Gastroesophageal sphincter (tissue), 4 donors: ENCODE data around the gene ATP6V0A1. TPM values are rescaled to one million over a fixed set of nuclear protein-coding genes. Genes with fewer than 3 reads are reported as not detected.
A peak's percentile ranks its signal among the peaks of the same experiment; 100 is the strongest.

ENCODE experiments used
- ATAC-seq: fragments of 150-250 bp; one replicate; pipeline ENCODE4 v1.9.1; 2016; ENCODE audit warnings: mild to moderate bottlenecking, moderate library complexity
- H3K27ac ChIP-seq, 4 donors: fragments of 200-600 bp; sonication (generic) in 3 of 4; 1 replicate in 3 of 4; 2 replicates in 1 of 4; pipeline ENCODE4 v1.5.1; 2016 to 2019
- H3K27me3 ChIP-seq: fragments of 200-600 bp; sonication (generic); one replicate; pipeline ENCODE4 v1.5.1; 2019
- H3K36me3 ChIP-seq, 2 donors: fragments of 200-600 bp; sonication (generic); one replicate each; pipeline ENCODE4 v1.5.1; 2019; ENCODE audit warnings: control low read depth in 1 of 2
- H3K4me1 ChIP-seq, 3 donors: fragments of 200-600 bp; sonication (generic); 1 replicate in 2 of 3; 2 replicates in 1 of 3; pipeline ENCODE4 v1.5.1; 2016 to 2019; ENCODE audit warnings: control low read depth in 2 of 3
- H3K4me3 ChIP-seq, 2 donors: fragments of 200-600 bp; sonication (generic); one replicate each; pipeline ENCODE4 v1.5.1; 2019; ENCODE audit warnings: mild to moderate bottlenecking in 1 of 2, moderate library complexity in 1 of 2
- H3K9me3 ChIP-seq, 3 donors: fragments of 200-600 bp; sonication (generic); one replicate each; pipeline ENCODE4 v1.5.1; 2017 to 2019; ENCODE audit warnings: control low read depth in 2 of 3
- CTCF ChIP-seq, 4 experiments: fragments of 200-600 bp in 2 of 4; fragments of 450-650 bp in 2 of 4; sonication (generic) in 1 of 4; IDR thresholded peaks; one replicate each; pipeline ENCODE4 v1.5.1; 2017 to 2019; ENCODE audit warnings: antibody characterized with exemption in 4 of 4, mild to moderate bottlenecking in 2 of 4, moderate library complexity in 2 of 4
- EP300 ChIP-seq: sonication (generic); formaldehyde crosslinking; IDR thresholded peaks from one replicate; pipeline ENCODE4 v1.6.1; 2017; ENCODE audit warnings: antibody characterized with exemption, mild to moderate bottlenecking
- POLR2A ChIP-seq, 2 donors: fragments of 450-650 bp; IDR thresholded peaks; one replicate each; pipeline ENCODE4 v1.6.1; 2017; ENCODE audit warnings: antibody characterized with exemption in 2 of 2, mild to moderate bottlenecking in 2 of 2, moderate library complexity in 1 of 2
- POLR2AphosphoS5 ChIP-seq: sonication (generic); formaldehyde crosslinking; IDR thresholded peaks from one replicate; pipeline ENCODE4 v1.6.1; 2017; ENCODE audit warnings: antibody characterized with exemption
- WGBS, 2 donors: methylation state at CpG; one replicate each; pipeline ENCODE4 v1.1.5; 2018; ENCODE audit warnings: low coverage in 1 of 2; 5-methylcytosine and 5-hydroxymethylcytosine counted together
- total RNA-seq, 4 donors: library from RNA; depleted of rRNA; stranded (reverse); fragments of >200 nt; gene quantifications; one replicate each; pipeline ENCODE4 v1.1.0, GENCODE V29; 2016

ATP6V0A1 gene
- total RNA-seq, 4 donors from 2014 or later: 47.5 to 84.5 (median 65.4) TPM

- H3K27ac ChIP-seq: peak overlapping the region in 3 of 4 donors; percentile 58 to 98 (median 68)
- H3K36me3 ChIP-seq: peaks cover 0 to 79% of the 10 kb centered on the region in 2 donors
- H3K27me3 ChIP-seq: no peaks in the 10 kb centered on the region
- no peak for ATAC-seq
- no peaks in the 10 kb centered on the region for H3K9me3 ChIP-seq
- TF ChIP-seq POLR2A (IDR thresholded peaks at IDR 0.05) (no peak), CTCF (IDR thresholded peaks at IDR 0.05) (no peak), EP300 (no peak), POLR2AphosphoS5 (no peak)
- WGBS, 2 donors: 72% methylated on average over 7 of the region's 9 CpGs; no CpG with 5 or more reads in 1 of the 2 donors
- no peak overlapping the region for H3K4me3 ChIP-seq
- H3K4me1 ChIP-seq: peaks cover 4 to 69% (median 10%) of the 10 kb centered on the region in 3 donors
Measured at GRCh38 chr17:42512246-42512645, 53.6 kb downstream of the ATP6V0A1 start.

GRCh38 chr17:42512733-42513251 lies 54.1 kb downstream of the ATP6V0A1 start:
- no peak for ATAC-seq
- WGBS, 2 donors: 37 to 63% methylated on average over 1 to 3 of the region's 6 CpGs
- H3K9me3 ChIP-seq: no peaks in the 10 kb centered on the region
- H3K4me1 ChIP-seq: peaks cover 5 to 74% (median 15%) of the 10 kb centered on the region in 3 donors
- peak overlapping the region in 3 of 4 donors; percentile 58 to 98 (median 68) for H3K27ac ChIP-seq
- H3K4me3 ChIP-seq: no peak overlapping the region
- H3K27me3 ChIP-seq: no peaks in the 10 kb centered on the region
- peaks cover 0 to 73% of the 10 kb centered on the region in 2 donors for H3K36me3 ChIP-seq
- TF ChIP-seq EP300 (no peak), CTCF (IDR thresholded peaks at IDR 0.05) (no peak), POLR2A (IDR thresholded peaks at IDR 0.05) (no peak), POLR2AphosphoS5 (no peak)

- Histone ChIP-seq H3K27ac (peak overlapping the region in 3 of 4 donors; percentile 58 to 98 (median 68)), H3K4me1 (peaks cover 12 to 82% (median 24%) of the 10 kb centered on the region in 3 donors), H3K36me3 (peaks cover 0 to 64% of the 10 kb centered on the region in 2 donors), H3K4me3 (no peak overlapping the region), H3K27me3 (no peaks in the 10 kb centered on the region), H3K9me3 (no peaks in the 10 kb centered on the region)
- TF ChIP-seq EP300 (no peak), POLR2A (IDR thresholded peaks at IDR 0.05) (no peak)
- 98% methylated on average over 7 of the region's 11 CpGs; no CpG with 5 or more reads in 1 of the 2 donors for WGBS, 2 donors
- ATAC-seq: no peak
Measured at GRCh38 chr17:42513686-42514085, 55.0 kb downstream of the ATP6V0A1 start.

- TF ChIP-seq POLR2AphosphoS5 (no peak), CTCF (IDR thresholded peaks at IDR 0.05) (no peak), EP300 (no peak), POLR2A (IDR thresholded peaks at IDR 0.05) (no peak)
- Histone ChIP-seq H3K4me3 (no peak overlapping the region), H3K36me3 (peaks cover 0 to 58% of the 10 kb centered on the region in 2 donors), H3K27me3 (no peaks in the 10 kb centered on the region), H3K4me1 (peaks cover 18 to 82% (median 30%) of the 10 kb centered on the region in 3 donors), H3K27ac (peak overlapping the region in 3 of 4 donors; percentile 44 to 98 (median 90)), H3K9me3 (no peaks in the 10 kb centered on the region)
- 92% methylated on average over 3 of the region's 11 CpGs; no CpG with 5 or more reads in 1 of the 2 donors for WGBS, 2 donors
- ATAC-seq: no peak
Measured at GRCh38 chr17:42514279-42514678, 55.6 kb downstream of the ATP6V0A1 start.

GRCh38 chr17:42514867-42515266 lies 56.2 kb downstream of the ATP6V0A1 start:
- H3K4me1 ChIP-seq: peaks cover 24 to 82% (median 36%) of the 10 kb centered on the region in 3 donors
- no peak for TF ChIP-seq EP300
- TF ChIP-seq POLR2AphosphoS5: no peak
- H3K36me3 ChIP-seq: peaks cover 0 to 52% of the 10 kb centered on the region in 2 donors
- peak overlapping the region in 3 of 4 donors; percentile 5 to 98 (median 90) for H3K27ac ChIP-seq
- no peaks in the 10 kb centered on the region for H3K9me3 ChIP-seq
- no peaks in the 10 kb centered on the region for H3K27me3 ChIP-seq
- no peak overlapping the region for H3K4me3 ChIP-seq
- 78 to 94% methylated on average over 2 to 5 of the region's 8 CpGs for WGBS, 2 donors
- no peak for ATAC-seq

GRCh38 chr17:42517516-42517915 lies 58.8 kb downstream of the ATP6V0A1 start:
- TF ChIP-seq CTCF (IDR thresholded peaks at IDR 0.05) (peak in 3 of 4 experiments; percentile 95 to 98 (median 97)), POLR2A (IDR thresholded peaks at IDR 0.05) (no peak)
- Histone ChIP-seq H3K36me3 (peaks cover 0 to 33% of the 10 kb centered on the region in 2 donors), H3K27ac (peak overlapping the region; percentile 90 to 98 (median 96)), H3K4me1 (peaks cover 44 to 96% (median 59%) of the 10 kb centered on the region in 3 donors), H3K4me3 (no peak overlapping the region), H3K9me3 (no peaks in the 10 kb centered on the region), H3K27me3 (no peaks in the 10 kb centered on the region)
- 9 to 20% methylated on average over 2 to 4 of the region's 9 CpGs for WGBS, 2 donors
- peak; percentile 57 for ATAC-seq
